B cell (primary cell): ENCODE measurements around the gene SMURF1.

Experiments used
- CTCF ChIP-seq: fragments of 200-600 bp; IDR thresholded peaks from one replicate; pipeline ENCODE4 v1.8.0; 2022; ENCODE audit warnings: antibody characterized with exemption, mild to moderate bottlenecking
- EZH2 ChIP-seq: IDR thresholded peaks from 2 replicates; pipeline ENCODE4 v1.6.1; 2012; ENCODE audit warnings: borderline replicate concordance, low read depth, mild to moderate bottlenecking, moderate library complexity, low read length; ENCODE audit not compliant: insufficient read depth, poor library complexity, severe bottlenecking

GRCh38 chr7:99126921-99127553, 16.9 kb downstream of the SMURF1 start:
- TF ChIP-seq EZH2, result no peak
- no peak for TF ChIP-seq CTCF
